B cell (primary cell): ENCODE results near the gene TOX2. TPM values are rescaled to one million over a fixed set of nuclear protein-coding genes. Genes with fewer than 3 reads are reported as not detected.

Experiments used
- ATAC-seq: fragments of 200-7000 bp; cut with Tn5 transposase; one replicate; pipeline ENCODE4 v1.10.0; 2021; ENCODE audit warnings: low read depth, mild to moderate bottlenecking, moderate number of reproducible peaks, moderate library complexity
- CTCF ChIA-PET: fragments of 350-600 bp; sonication (Branson Sonifier 250); formaldehyde crosslinking; loops from one replicate; lab custom pipeline; 2021; ENCODE audit warnings: antibody characterized with exemption, inconsistent platforms; lab: Charles Lee
- POLR2A ChIA-PET: fragments of 350-600 bp; sonication (Branson Sonifier 250); formaldehyde crosslinking; loops from one replicate; lab custom pipeline; 2021; ENCODE audit warnings: antibody characterized with exemption; lab: Charles Lee
- DNase-seq: peaks from one replicate; pipeline ENCODE4 v3.0.0; 2013
- H2AFZ ChIP-seq: 2 replicates; pipeline ENCODE4 v1.6.1; 2012; ENCODE audit warnings: mild to moderate bottlenecking, low read depth, low read length; ENCODE audit not compliant: insufficient read depth, poor library complexity, severe bottlenecking
- H3K27ac ChIP-seq, 2 donors: 1 replicate in 1 of 2; 2 replicates in 1 of 2; pipeline ENCODE4 v1.5.1; 2012 to 2013; ENCODE audit warnings: low read length in 2 of 2, mild to moderate bottlenecking in 2 of 2, moderate library complexity in 1 of 2
- H3K27me3 ChIP-seq, 4 experiments: fragments of 200-600 bp in 1 of 4; sonication (generic) in 1 of 4; replicated peaks in 1 of 4; 1 replicate in 2 of 4; 2 replicates in 2 of 4; pipeline versions ENCODE4 v1.6.1 to v1.7.0; 2013 to 2016; ENCODE audit warnings: low read length in 3 of 4, mild to moderate bottlenecking in 2 of 4, mixed read lengths in 1 of 4, moderate library complexity in 1 of 4; ENCODE audit not compliant: insufficient read depth in 4 of 4, control insufficient read depth in 3 of 4; ENCODE audit errors: control extremely low read depth in 1 of 4
- H3K36me3 ChIP-seq, 2 experiments: replicated peaks in 1 of 2; 1 replicate in 1 of 2; 2 replicates in 1 of 2; pipeline versions ENCODE4 v1.6.1 to v1.7.1; 2013; ENCODE audit warnings: low read length in 1 of 2; ENCODE audit not compliant: insufficient read depth in 2 of 2, control insufficient read depth in 1 of 2; ENCODE audit errors: control extremely low read depth in 1 of 2, extremely low read depth in 1 of 2
- H3K4me1 ChIP-seq, 2 donors: fragments of 200-600 bp in 1 of 2; sonication (generic) in 1 of 2; 1 replicate in 1 of 2; 2 replicates in 1 of 2; pipeline versions ENCODE4 v1.5.1 to v1.6.1; 2013 to 2017; ENCODE audit warnings: low read length in 2 of 2; ENCODE audit not compliant: control insufficient read depth in 2 of 2, insufficient read depth in 2 of 2
- H3K4me2 ChIP-seq: replicated peaks from 2 replicates; pipeline ENCODE3; 2012; ENCODE audit warnings: mild to moderate bottlenecking, low read depth, low read length; ENCODE audit not compliant: poor library complexity, severe bottlenecking
- H3K4me3 ChIP-seq, 5 experiments: fragments of 200-600 bp in 1 of 5; sonication (generic) in 1 of 5; 1 replicate in 3 of 5; 2 replicates in 2 of 5; pipeline versions ENCODE4 v1.5.1 to v1.7.0; 2011 to 2016; ENCODE audit warnings: low read length in 4 of 5, mild to moderate bottlenecking in 4 of 5, low read depth in 2 of 5, control low read depth in 1 of 5, moderate library complexity in 1 of 5; ENCODE audit not compliant: insufficient read depth in 1 of 5; ENCODE audit errors: control extremely low read depth in 1 of 5, extremely low read depth in 1 of 5
- H3K79me2 ChIP-seq: fragments of 200-600 bp; sonication (generic); one replicate; pipeline ENCODE4 v1.6.0; 2016; ENCODE audit warnings: low read length; ENCODE audit not compliant: control insufficient read depth, insufficient read depth
- H3K9ac ChIP-seq: fragments of 200-600 bp; sonication (generic); 2 replicates; pipeline ENCODE4 v1.6.1; 2017; ENCODE audit warnings: mild to moderate bottlenecking, low read length, moderate library complexity
- H3K9me3 ChIP-seq, 3 donors: one replicate each; pipeline versions ENCODE4 v1.6.1 to v1.7.1; 2013; ENCODE audit warnings: low read length in 2 of 3; ENCODE audit not compliant: control insufficient read depth in 2 of 3, insufficient read depth in 1 of 3; ENCODE audit errors: control extremely low read depth in 1 of 3
- H4K20me1 ChIP-seq: 2 replicates; pipeline ENCODE4 v1.6.0; 2012; ENCODE audit warnings: mild to moderate bottlenecking, low read length; ENCODE audit not compliant: insufficient read depth, control insufficient read depth, poor library complexity, severe bottlenecking
- H3K27ac Mint-ChIP-seq: one replicate; pipeline ENCODE4 v1.8.0; 2021; ENCODE audit warnings: mixed read lengths
- H3K27me3 Mint-ChIP-seq: one replicate; pipeline ENCODE4 v1.8.0; 2021; ENCODE audit warnings: mixed read lengths
- H3K4me1 Mint-ChIP-seq: one replicate; pipeline ENCODE4 v1.8.0; 2021; ENCODE audit warnings: mixed read lengths
- H3K4me3 Mint-ChIP-seq: one replicate; pipeline ENCODE4 v1.8.0; 2021; ENCODE audit warnings: mixed read lengths
- H3K9me3 Mint-ChIP-seq: one replicate; pipeline ENCODE4 v1.8.0; 2022; ENCODE audit warnings: mixed read lengths; ENCODE audit not compliant: insufficient read depth
- EZH2 ChIP-seq: IDR thresholded peaks from 2 replicates; pipeline ENCODE4 v1.6.1; 2012; ENCODE audit warnings: borderline replicate concordance, low read depth, mild to moderate bottlenecking, moderate library complexity, low read length; ENCODE audit not compliant: insufficient read depth, poor library complexity, severe bottlenecking
- WGBS: methylation state at CpG from one replicate; pipeline ENCODE4 v1.1.5; 2013; ENCODE audit warnings: missing lambda C conversion rate; ENCODE audit not compliant: insufficient coverage; 5-methylcytosine and 5-hydroxymethylcytosine counted together
- intact Hi-C: fragments of 100-400 bp; cut with micrococcal nuclease; formaldehyde crosslinking; loops from one replicate; pipeline ENCODE4 v1.10.0; 2022
- polyA plus RNA-seq: library from polyadenylated mRNA; depleted of rRNA; stranded (reverse); fragments of >200 nt; gene quantifications from 2 replicates; pipeline ENCODE4 v1.2.3, GENCODE V29; 2012
- total RNA-seq, 2 donors: library from RNA; stranded (reverse); fragments of 120-200 nt in 1 of 2; gene quantifications; 1 replicate in 1 of 2; 2 replicates in 1 of 2; pipeline versions ENCODE4 v1.2.3 to v1.2.4, GENCODE V29; 2013 to 2022
- TF ChIP-seq, protein P1 (sequence below): fragments of 200-600 bp; IDR thresholded peaks from one replicate; pipeline ENCODE4 v1.8.0; 2022; ENCODE audit warnings: antibody characterized with exemption, mild to moderate bottlenecking

TOX2 gene
- total and polyA plus RNA-seq, 2 donors (not counting 1 experiment from before 2014, with no cell fraction given): 1.2 to 4.1 TPM

- H3K36me3 ChIP-seq: no peaks in the 10 kb centered on the region
- no peaks in the 10 kb centered on the region for H4K20me1 ChIP-seq
- no peak overlapping the region for H3K27ac ChIP-seq
- no peaks in the 10 kb centered on the region for H3K79me2 ChIP-seq
- H3K9me3 ChIP-seq: peaks cover 0 to 23% (median 2%) of the 10 kb centered on the region in 3 donors
- DNase-seq (no peak), ATAC-seq (no peak)
- no peak overlapping the region for H3K9ac ChIP-seq
- peak overlapping the region; percentile 66 for H2AFZ ChIP-seq
- Mint-ChIP-seq H3K27ac (no peak overlapping the region), H3K4me3 (peak overlapping the region; percentile 89), H3K27me3 (peaks cover 59% of the 10 kb centered on the region), H3K9me3 (peaks cover 10% of the 10 kb centered on the region), H3K4me1 (peaks cover 22% of the 10 kb centered on the region)
- peaks cover 0 to 42% (median 18%) of the 10 kb centered on the region in 4 experiments for H3K27me3 ChIP-seq
- H3K4me3 ChIP-seq: peak overlapping the region in 4 of 5 experiments; percentile 1 to 36 (median 28)
- POLR2A ChIA-PET: no interaction called here
- CTCF ChIA-PET: no interaction called here
- intact Hi-C loops: no loop called here
- peaks cover 18 to 21% of the 10 kb centered on the region in 2 donors for H3K4me1 ChIP-seq
- WGBS: 11% methylated on average over 50 of the region's 50 CpGs
- H3K4me2 ChIP-seq: peak overlapping the region; percentile 72
- TF ChIP-seq, protein P1, sequence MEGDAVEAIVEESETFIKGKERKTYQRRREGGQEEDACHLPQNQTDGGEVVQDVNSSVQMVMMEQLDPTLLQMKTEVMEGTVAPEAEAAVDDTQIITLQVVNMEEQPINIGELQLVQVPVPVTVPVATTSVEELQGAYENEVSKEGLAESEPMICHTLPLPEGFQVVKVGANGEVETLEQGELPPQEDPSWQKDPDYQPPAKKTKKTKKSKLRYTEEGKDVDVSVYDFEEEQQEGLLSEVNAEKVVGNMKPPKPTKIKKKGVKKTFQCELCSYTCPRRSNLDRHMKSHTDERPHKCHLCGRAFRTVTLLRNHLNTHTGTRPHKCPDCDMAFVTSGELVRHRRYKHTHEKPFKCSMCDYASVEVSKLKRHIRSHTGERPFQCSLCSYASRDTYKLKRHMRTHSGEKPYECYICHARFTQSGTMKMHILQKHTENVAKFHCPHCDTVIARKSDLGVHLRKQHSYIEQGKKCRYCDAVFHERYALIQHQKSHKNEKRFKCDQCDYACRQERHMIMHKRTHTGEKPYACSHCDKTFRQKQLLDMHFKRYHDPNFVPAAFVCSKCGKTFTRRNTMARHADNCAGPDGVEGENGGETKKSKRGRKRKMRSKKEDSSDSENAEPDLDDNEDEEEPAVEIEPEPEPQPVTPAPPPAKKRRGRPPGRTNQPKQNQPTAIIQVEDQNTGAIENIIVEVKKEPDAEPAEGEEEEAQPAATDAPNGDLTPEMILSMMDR: no peak
- no peak for TF ChIP-seq EZH2
Measured at GRCh38 chr20:43916073-43916880, 1.6 kb downstream of the TOX2 start.

DNA sequence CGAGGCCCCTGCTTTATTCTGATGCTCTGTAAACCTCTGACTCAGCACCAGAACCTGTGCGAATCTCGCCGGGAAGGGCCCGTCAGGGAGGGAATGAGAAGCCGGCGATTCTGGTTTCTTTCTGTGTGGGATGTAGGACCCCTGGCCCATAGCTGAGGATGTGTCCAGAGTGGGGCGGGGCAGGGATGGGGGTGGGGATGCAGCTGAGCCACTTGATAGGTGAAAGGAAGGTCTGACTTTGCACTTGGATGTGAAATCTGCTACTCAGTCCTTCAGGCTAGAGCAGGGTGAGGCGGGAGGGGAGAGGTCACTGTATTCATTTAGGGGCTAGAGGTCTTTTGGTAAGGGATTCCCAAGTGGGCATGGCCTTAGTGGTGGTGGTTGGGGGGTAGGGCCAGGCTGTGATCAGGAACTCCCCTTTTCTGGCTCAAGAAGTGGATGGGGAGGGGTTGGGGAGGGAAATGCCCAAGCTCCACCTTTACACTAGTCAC, 2.3 kb downstream of the TOX2 start:
- H3K27ac Mint-ChIP-seq: no peak overlapping the region
- H4K20me1 ChIP-seq: no peaks in the 10 kb centered on the region
- intact Hi-C loops: no loop called here
- H3K4me2 ChIP-seq: no peak overlapping the region
- H3K27me3 Mint-ChIP-seq: peaks cover 59% of the 10 kb centered on the region
- H3K4me1 ChIP-seq: peaks cover 18 to 21% of the 10 kb centered on the region in 2 donors
- H3K4me3 ChIP-seq: no peak overlapping the region
- no peak overlapping the region for H3K27ac ChIP-seq
- ChIA-PET CTCF (no interaction called here), POLR2A (no interaction called here)
- no peak overlapping the region for H2AFZ ChIP-seq
- peaks cover 0 to 23% (median 1%) of the 10 kb centered on the region in 3 donors for H3K9me3 ChIP-seq
- no peak for TF ChIP-seq EZH2
- TF ChIP-seq, protein P1: no peak
- no peaks in the 10 kb centered on the region for H3K79me2 ChIP-seq
- 29% methylated on average over 9 of the region's 9 CpGs for WGBS
- peaks cover 0 to 42% (median 18%) of the 10 kb centered on the region in 4 experiments for H3K27me3 ChIP-seq
- peaks cover 10% of the 10 kb centered on the region for H3K9me3 Mint-ChIP-seq
- H3K36me3 ChIP-seq: no peaks in the 10 kb centered on the region
- peak overlapping the region; percentile 73 for H3K4me3 Mint-ChIP-seq
- no peak for ATAC-seq
- peaks cover 22% of the 10 kb centered on the region for H3K4me1 Mint-ChIP-seq
- no peak for DNase-seq
- H3K9ac ChIP-seq: no peak overlapping the region
